GM13976 (cell line): ENCODE measurements around the gene DLEC1.

Source experiments
- DNase-seq: peaks from one replicate; pipeline ENCODE4 v3.0.0; 2012; ENCODE audit warnings: low spot score
- CTCF ChIP-seq: IDR thresholded peaks from 2 replicates; pipeline ENCODE4 v1.5.1; 2012; ENCODE audit warnings: borderline replicate concordance, mild to moderate bottlenecking; ENCODE audit not compliant: insufficient read depth; ENCODE audit errors: extremely low read depth, missing control alignments, control extremely low read depth
- in situ Hi-C: fragments of 300-500 bp; cut with MboI; formaldehyde crosslinking; loops from one replicate; pipeline ENCODE4 v1.12.0; 2022; ENCODE audit warnings: low sequenced_read_pairs, mixed read lengths, inconsistent platforms; ENCODE audit not compliant: unreplicated experiment

DLEC1 gene

GRCh38 chr3:38011111-38011510, 27.9 kb upstream of the DLEC1 start:
- no peak for TF ChIP-seq CTCF
- in situ Hi-C loops = no loop called here
- no peak for DNase-seq

- no peak for DNase-seq
- in situ Hi-C loops = no loop called here
- no peak for TF ChIP-seq CTCF
Measured at GRCh38 chr3:38015485-38015884, 23.5 kb upstream of the DLEC1 start.

- TF ChIP-seq CTCF = no peak
- in situ Hi-C loops = no loop called here
- no peak for DNase-seq
Measured at GRCh38 chr3:38015984-38016383, 23.0 kb upstream of the DLEC1 start.

- in situ Hi-C loops = no loop called here
- TF ChIP-seq CTCF = no peak
- no peak for DNase-seq
Measured at GRCh38 chr3:38016410-38016809, 22.6 kb upstream of the DLEC1 start.

- DNase-seq = no peak
- in situ Hi-C loops = no loop called here
Measured at GRCh38 chr3:38016847-38017444, 22.1 kb upstream of the DLEC1 start.

GRCh38 chr3:38017445-38018295, 21.3 kb upstream of the DLEC1 start:
- no peak for DNase-seq
- in situ Hi-C loops = no loop called here
- TF ChIP-seq CTCF = no peak

More at GRCh38 chr3:38016847-38017444, 22.1 kb upstream of the DLEC1 start:
- TF ChIP-seq CTCF = no peak
